Femur (tissue), 1 donor: ENCODE measurements around the gene NTPCR.
A peak's percentile ranks its signal among the peaks of the same experiment; 100 is the strongest.
"Not testable (repeated sequence)": the region's sequence is repeated elsewhere in the genome, so short reads cannot be mapped to it uniquely, and the experiment has no call there.

ENCODE experiments used
- DNase-seq: peaks from one replicate; pipeline ENCODE4 v3.0.0-alpha.2; 2017

NTPCR gene

GRCh38 chr1:232987046-232987773 is 36.8 kb downstream of the NTPCR start:
- DNase-seq, result no peak

- DNase-seq, result no peak
These were observed 37.3 kb downstream of the NTPCR start for GRCh38 chr1:232987774-232988140.

GRCh38 chr1:232988572-232989040 is 38.2 kb downstream of the NTPCR start:
- DNase-seq, result peak; percentile 30

- DNase-seq, result no peak
These were observed 40.0 kb downstream of the NTPCR start for GRCh38 chr1:232990176-232991128.

GRCh38 chr1:232991238-232991637 is 40.8 kb downstream of the NTPCR start:
- no peak for DNase-seq

GRCh38 chr1:232992227-232992626 is 41.8 kb downstream of the NTPCR start:
- no peak for DNase-seq

- no peak for DNase-seq
These were observed 43.1 kb downstream of the NTPCR start for GRCh38 chr1:232993555-232993954.

- DNase-seq, result no peak
These were observed 44.8 kb downstream of the NTPCR start for GRCh38 chr1:232995189-232995588.

GRCh38 chr1:232996143-232996542 is 45.7 kb downstream of the NTPCR start:
- DNase-seq, result no peak

- DNase-seq, result no peak
These were observed 47.7 kb downstream of the NTPCR start for GRCh38 chr1:232998138-232998537.

- no peak for DNase-seq
These were observed 48.2 kb downstream of the NTPCR start for GRCh38 chr1:232998646-232999045.

- DNase-seq, result no peak
These were observed 49.7 kb downstream of the NTPCR start for GRCh38 chr1:232999956-233000625.

- DNase-seq, result not testable (repeated sequence)
These were observed 53.2 kb downstream of the NTPCR start for GRCh38 chr1:233003638-233004037.

- DNase-seq, result no peak
These were observed 54.0 kb downstream of the NTPCR start for GRCh38 chr1:233004451-233004850.

- no peak for DNase-seq
These were observed 54.7 kb downstream of the NTPCR start for GRCh38 chr1:233005156-233005555.

GRCh38 chr1:233005703-233006102 is 55.3 kb downstream of the NTPCR start:
- no peak for DNase-seq

- DNase-seq, result no peak
These were observed 55.7 kb downstream of the NTPCR start for GRCh38 chr1:233006108-233006507.

GRCh38 chr1:233006541-233006973 is 56.1 kb downstream of the NTPCR start:
- no peak for DNase-seq

GRCh38 chr1:233010146-233010545 is 59.7 kb downstream of the NTPCR start:
- DNase-seq, result no peak

GRCh38 chr1:233012021-233012420 is 61.6 kb downstream of the NTPCR start:
- no peak for DNase-seq

GRCh38 chr1:233015965-233016364 is 65.6 kb downstream of the NTPCR start:
- DNase-seq, result no peak

- no peak for DNase-seq
These were observed 66.4 kb downstream of the NTPCR start for GRCh38 chr1:233016798-233017197.

- no peak for DNase-seq
These were observed 68.7 kb downstream of the NTPCR start for GRCh38 chr1:233019083-233019482.
